NCI-H345 (cell line): ENCODE data around the gene DMAC2.
"Not testable (repeated sequence)": the region's sequence is repeated elsewhere in the genome, so short reads cannot be mapped to it uniquely, and the experiment has no call there.

Experiments
- DNase-seq: peaks from one replicate; lab custom pipeline; 2025; lab: John Stamatoyannopoulos, UW

DMAC2 gene

GRCh38 chr19:41442473-41443355 lies 3.0 kb upstream of the DMAC2 start, which contains the start of gene ERICH4:
TSS of gene ERICH4 (plus strand) at chr19:41443156. CDS start at chr19:41443170, 14 bp downstream.
- no peak for DNase-seq

GRCh38 chr19:41441321-41441945 lies 1.7 kb upstream of the DMAC2 start:
- DNase-seq, result no peak

GRCh38 chr19:41437944-41438574 lies 1.7 kb downstream of the DMAC2 start:
- no peak for DNase-seq

- no peak for DNase-seq
These were observed 3.1 kb downstream of the DMAC2 start for GRCh38 chr19:41436674-41436951.

GRCh38 chr19:41435936-41436673 lies 3.6 kb downstream of the DMAC2 start:
- DNase-seq, result no peak

GRCh38 chr19:41435376-41435775 lies 4.3 kb downstream of the DMAC2 start:
- DNase-seq, result not testable (repeated sequence)

GRCh38 chr19:41434450-41434849 lies 5.3 kb downstream of the DMAC2 start:
- no peak for DNase-seq

- no peak for DNase-seq
These were observed 6.5 kb downstream of the DMAC2 start for GRCh38 chr19:41433171-41433570.

GRCh38 chr19:41431426-41432386 lies 8.0 kb downstream of the DMAC2 start:
- DNase-seq, result no peak

- no peak for DNase-seq
These were observed 8.8 kb downstream of the DMAC2 start for GRCh38 chr19:41430922-41431321.

GRCh38 chr19:41428481-41428859 lies 11.2 kb downstream of the DMAC2 start:
- no peak for DNase-seq

- DNase-seq, result no peak
These were observed 11.8 kb downstream of the DMAC2 start for GRCh38 chr19:41427647-41428480.

GRCh38 chr19:41426952-41427646 lies 12.6 kb downstream of the DMAC2 start, which contains the start of gene B3GNT8:
TSS of gene B3GNT8 (minus strand) at chr19:41427374. CDS start at chr19:41426778, 596 bp downstream.
- no peak for DNase-seq

- DNase-seq, result no peak
These were observed 13.4 kb downstream of the DMAC2 start for GRCh38 chr19:41426116-41426841.

- DNase-seq, result no peak
These were observed 14.3 kb downstream of the DMAC2 start for GRCh38 chr19:41425174-41426115.

GRCh38 chr19:41424335-41425173 lies 15.2 kb downstream of the DMAC2 start:
- DNase-seq, result no peak

GRCh38 chr19:41422955-41423354 lies 16.8 kb downstream of the DMAC2 start:
- DNase-seq, result no peak
